ENCODE measurements around the gene NAALADL2. TPM values are rescaled to one million over a fixed set of nuclear protein-coding genes. Genes with fewer than 3 reads are reported as not detected.
"Not testable (repeated sequence)": the region's sequence is repeated elsewhere in the genome, so short reads cannot be mapped to it uniquely, and the experiment has no call there.

Gene NAALADL2
- total RNA-seq, 1 donor from 2014 or later: 12.5 TPM

DNA sequence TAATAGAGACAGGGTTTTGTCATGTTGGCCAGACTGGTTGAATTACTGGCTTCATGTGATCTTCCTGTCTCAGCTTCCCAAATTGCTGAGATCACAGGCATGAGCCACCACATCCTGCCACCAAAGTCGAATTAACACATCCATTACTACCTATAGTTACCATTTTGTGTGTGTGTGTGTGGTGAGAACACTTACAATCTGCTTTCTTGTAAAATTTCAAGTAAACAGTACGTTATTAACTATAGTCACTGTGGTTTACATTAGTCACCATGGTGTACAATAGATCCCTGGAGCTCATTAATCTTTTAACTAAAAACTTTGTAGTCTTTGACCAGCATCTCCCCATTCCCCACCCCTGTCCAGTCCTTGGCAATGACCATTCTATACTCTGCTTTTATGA lies 270.0 kb downstream of the NAALADL2 start:
- no peak for DNase-seq (ENCODE audit: extremely low spot score in 2 of 2)
- H3K27me3 ChIP-seq: no peaks in the 10 kb centered on the region
- no peak overlapping the region for H3K27ac ChIP-seq
- H3K4me1 ChIP-seq: no peaks in the 10 kb centered on the region
- intact Hi-C loops (cut with DNase I): no loop called here
- H3K36me3 ChIP-seq: no peaks in the 10 kb centered on the region
- TF ChIP-seq, protein P1, sequence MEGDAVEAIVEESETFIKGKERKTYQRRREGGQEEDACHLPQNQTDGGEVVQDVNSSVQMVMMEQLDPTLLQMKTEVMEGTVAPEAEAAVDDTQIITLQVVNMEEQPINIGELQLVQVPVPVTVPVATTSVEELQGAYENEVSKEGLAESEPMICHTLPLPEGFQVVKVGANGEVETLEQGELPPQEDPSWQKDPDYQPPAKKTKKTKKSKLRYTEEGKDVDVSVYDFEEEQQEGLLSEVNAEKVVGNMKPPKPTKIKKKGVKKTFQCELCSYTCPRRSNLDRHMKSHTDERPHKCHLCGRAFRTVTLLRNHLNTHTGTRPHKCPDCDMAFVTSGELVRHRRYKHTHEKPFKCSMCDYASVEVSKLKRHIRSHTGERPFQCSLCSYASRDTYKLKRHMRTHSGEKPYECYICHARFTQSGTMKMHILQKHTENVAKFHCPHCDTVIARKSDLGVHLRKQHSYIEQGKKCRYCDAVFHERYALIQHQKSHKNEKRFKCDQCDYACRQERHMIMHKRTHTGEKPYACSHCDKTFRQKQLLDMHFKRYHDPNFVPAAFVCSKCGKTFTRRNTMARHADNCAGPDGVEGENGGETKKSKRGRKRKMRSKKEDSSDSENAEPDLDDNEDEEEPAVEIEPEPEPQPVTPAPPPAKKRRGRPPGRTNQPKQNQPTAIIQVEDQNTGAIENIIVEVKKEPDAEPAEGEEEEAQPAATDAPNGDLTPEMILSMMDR (IDR thresholded peaks at IDR 0.05): no peak
- TF ChIP-seq POLR2AphosphoS5 (IDR thresholded peaks at IDR 0.05; ENCODE audit: insufficient read depth in 1 of 2, low read depth in 1 of 2) (no peak), POLR2A (IDR thresholded peaks at IDR 0.05) (no peak)
- H3K4me3 ChIP-seq: no peak overlapping the region
- no peaks in the 10 kb centered on the region for H3K9me3 ChIP-seq

DNA sequence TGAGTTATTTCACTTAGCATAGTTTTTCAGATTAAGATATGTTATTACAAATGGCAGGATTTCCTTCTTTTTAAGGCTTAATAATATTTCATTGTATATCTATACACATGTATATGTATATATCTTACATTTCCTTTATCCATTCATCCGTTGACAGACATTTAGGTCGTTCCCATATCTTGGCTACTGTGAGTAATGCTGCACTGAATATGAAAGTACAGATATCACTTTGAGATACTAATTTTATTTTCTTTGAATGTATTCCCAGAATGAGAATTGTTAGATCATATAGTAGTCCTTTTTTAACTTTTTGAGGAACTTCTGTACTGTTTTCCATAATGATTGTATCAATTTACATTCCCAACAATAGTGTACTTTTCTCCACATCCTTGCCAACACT lies 270.4 kb downstream of the NAALADL2 start:
- no peak for DNase-seq (ENCODE audit: extremely low spot score in 2 of 2)
- H3K36me3 ChIP-seq: no peaks in the 10 kb centered on the region
- intact Hi-C loops (cut with DNase I): no loop called here
- no peak overlapping the region for H3K4me3 ChIP-seq
- H3K27me3 ChIP-seq: no peaks in the 10 kb centered on the region
- H3K27ac ChIP-seq: no peak overlapping the region
- H3K9me3 ChIP-seq: no peaks in the 10 kb centered on the region
- no peaks in the 10 kb centered on the region for H3K4me1 ChIP-seq
- TF ChIP-seq POLR2A (IDR thresholded peaks at IDR 0.05): no peak
- TF ChIP-seq POLR2AphosphoS5 (IDR thresholded peaks at IDR 0.05; ENCODE audit: insufficient read depth in 1 of 2, low read depth in 1 of 2): no peak
- TF ChIP-seq, protein P1 (IDR thresholded peaks at IDR 0.05): no peak

GRCh38 chr3:175131866-175132265 lies 272.7 kb downstream of the NAALADL2 start:
- intact Hi-C loops (cut with DNase I): not testable (repeated sequence)

DNA sequence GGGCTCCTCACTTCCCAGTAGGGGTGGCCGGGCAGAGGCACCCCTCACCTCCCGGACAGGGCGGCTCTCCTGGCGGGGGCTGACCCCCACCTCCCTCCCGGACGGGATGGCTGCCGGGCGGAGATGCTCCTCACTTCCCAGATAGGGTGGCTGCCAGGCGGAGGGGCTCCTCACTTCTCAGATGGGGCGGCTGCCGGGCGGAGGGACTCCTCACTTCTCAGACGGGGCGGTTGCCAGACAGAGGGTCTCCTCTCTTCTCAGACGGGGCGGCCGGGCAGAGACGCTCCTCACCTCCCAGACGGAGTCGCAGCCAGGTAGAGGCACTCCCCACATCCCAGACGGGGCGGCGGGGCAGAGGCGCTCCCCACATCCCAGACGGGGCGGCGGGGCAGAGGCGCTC lies 273.6 kb downstream of the NAALADL2 start:
- H3K27ac ChIP-seq; H3K27me3 ChIP-seq; DNase-seq (ENCODE audit: extremely low spot score in 2 of 2); H3K4me1 ChIP-seq; H3K4me3 ChIP-seq; H3K36me3 ChIP-seq; H3K9me3 ChIP-seq; intact Hi-C loops (cut with DNase I): not testable (repeated sequence)

More at GRCh38 chr3:175131866-175132265, 272.7 kb downstream of the NAALADL2 start:
- H3K27ac ChIP-seq; H3K27me3 ChIP-seq; H3K36me3 ChIP-seq; DNase-seq (ENCODE audit: extremely low spot score in 2 of 2); H3K9me3 ChIP-seq; H3K4me1 ChIP-seq; H3K4me3 ChIP-seq: not testable (repeated sequence)

- TF ChIP-seq POLR2A (IDR thresholded peaks at IDR 0.05) (no peak), POLR2AphosphoS5 (IDR thresholded peaks at IDR 0.05; ENCODE audit: insufficient read depth in 1 of 2, low read depth in 1 of 2) (no peak)
- TF ChIP-seq, protein P1 (IDR thresholded peaks at IDR 0.05): no peak
- no peak overlapping the region for H3K4me3 ChIP-seq
- no peaks in the 10 kb centered on the region for H3K27me3 ChIP-seq
- no peaks in the 10 kb centered on the region for H3K4me1 ChIP-seq
- intact Hi-C loops (cut with DNase I): no loop called here
- no peaks in the 10 kb centered on the region for H3K36me3 ChIP-seq
- no peak for DNase-seq (ENCODE audit: extremely low spot score in 2 of 2)
- H3K27ac ChIP-seq: no peak overlapping the region
- no peaks in the 10 kb centered on the region for H3K9me3 ChIP-seq
Measured at GRCh38 chr3:175144368-175144767, 285.2 kb downstream of the NAALADL2 start.

GRCh38 chr3:175146258-175146657 lies 287.1 kb downstream of the NAALADL2 start:
- H3K36me3 ChIP-seq: no peaks in the 10 kb centered on the region
- no peak for TF ChIP-seq POLR2A (IDR thresholded peaks at IDR 0.05)
- intact Hi-C loops (cut with DNase I): no loop called here
- H3K4me3 ChIP-seq: no peak overlapping the region
- no peak overlapping the region for H3K27ac ChIP-seq
- H3K4me1 ChIP-seq: no peaks in the 10 kb centered on the region
- H3K27me3 ChIP-seq: no peaks in the 10 kb centered on the region
- no peak for DNase-seq (ENCODE audit: extremely low spot score in 2 of 2)
- no peaks in the 10 kb centered on the region for H3K9me3 ChIP-seq

DNA sequence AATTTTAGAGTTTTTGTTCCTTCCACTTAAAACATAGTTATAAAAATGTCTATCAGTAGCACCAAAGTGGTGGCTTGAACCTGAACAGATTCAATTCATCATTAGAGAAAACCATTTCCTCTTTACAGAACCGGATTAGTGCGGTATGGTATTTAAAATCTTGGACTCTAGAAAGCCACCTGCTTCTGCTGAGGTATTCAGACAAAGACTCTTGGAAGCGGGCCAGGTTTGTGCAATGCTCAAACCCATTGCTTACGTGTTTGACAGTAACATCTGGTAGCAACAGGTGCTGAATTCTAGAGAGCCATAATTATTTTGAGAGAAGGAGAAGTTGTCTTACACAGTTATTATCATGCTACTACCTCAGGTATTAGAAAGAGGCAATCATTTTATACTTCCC lies 290.5 kb downstream of the NAALADL2 start:
- Histone ChIP-seq H3K27ac (no peak overlapping the region), H3K9me3 (no peaks in the 10 kb centered on the region), H3K27me3 (no peaks in the 10 kb centered on the region), H3K36me3 (no peaks in the 10 kb centered on the region), H3K4me3 (no peak overlapping the region), H3K4me1 (no peaks in the 10 kb centered on the region)
- TF ChIP-seq, protein P1 (IDR thresholded peaks at IDR 0.05): no peak
- intact Hi-C loops (cut with DNase I): no loop called here
- DNase-seq (ENCODE audit: extremely low spot score in 2 of 2): no peak

Data from vagina (tissue), 2 donors.